Right renal cortex interstitium (tissue), 3 donors: ENCODE data around the gene OR2M2. TPM values are rescaled to one million over a fixed set of nuclear protein-coding genes. Genes with fewer than 3 reads are reported as not detected.

Experiments used
- polyA plus RNA-seq, 3 donors: library from polyadenylated mRNA; unstranded; fragments of 120-200 nt; gene quantifications; one replicate each; pipeline ENCODE4 v1.2.1, GENCODE V29; 2013; ENCODE audit not compliant: insufficient read length in 3 of 3

OR2M2 gene
- polyA plus RNA-seq, 3 donors, result not detected

Other genes with a start within 250 kb of the OR2M2 start
- not detected for gene OR2AJ1, start 249.9 kb upstream of the OR2M2 start, polyA plus RNA-seq
- gene OR2L8, start 226.0 kb upstream of the OR2M2 start, polyA plus RNA-seq, result not detected
- not detected for gene OR2AK2, start 209.6 kb upstream of the OR2M2 start, polyA plus RNA-seq
- not detected for gene OR2L5, start 161.2 kb upstream of the OR2M2 start, polyA plus RNA-seq
- under 1 TPM; 0.07 to 0.12 (median 0.10) TPM for gene OR2L2, start 144.8 kb upstream of the OR2M2 start, polyA plus RNA-seq
- not detected for gene OR2L3, start 128.0 kb upstream of the OR2M2 start, polyA plus RNA-seq
- gene OR2L13, start 79.6 kb upstream of the OR2M2 start, polyA plus RNA-seq, result under 1 TPM in 2 of 3 donors, not detected in 1; 0.07 to 0.08 TPM
- not detected for gene OR2M5, start 29.7 kb upstream of the OR2M2 start, polyA plus RNA-seq
- gene OR2M3, start 22.4 kb downstream of the OR2M2 start, polyA plus RNA-seq, result under 1 TPM in 2 of 3 donors, not detected in 1; 0.03 TPM
- gene OR2M4, start 56.6 kb downstream of the OR2M2 start, polyA plus RNA-seq, result under 1 TPM in 1 of 3 donors, not detected in 2; 0.03 TPM
- gene OR2T33, start 103.2 kb downstream of the OR2M2 start, polyA plus RNA-seq, result not detected
- gene OR2T12, start 128.6 kb downstream of the OR2M2 start, polyA plus RNA-seq, result not detected
- gene OR2M7, start 149.7 kb downstream of the OR2M2 start, polyA plus RNA-seq, result not detected
- not detected for gene OR14C36, start 174.0 kb downstream of the OR2M2 start, polyA plus RNA-seq
- not detected for gene OR2T4, start 186.8 kb downstream of the OR2M2 start, polyA plus RNA-seq
- gene OR2T6, start 200.9 kb downstream of the OR2M2 start, polyA plus RNA-seq, result under 1 TPM; 0.03 to 0.17 (median 0.08) TPM
- gene OR2T1, start 228.2 kb downstream of the OR2M2 start, polyA plus RNA-seq, result not detected